HG03439 (cell line): ENCODE data around the gene LY6G6F.
"Not testable (repeated sequence)": the region's sequence is repeated elsewhere in the genome, so short reads cannot be mapped to it uniquely, and the experiment has no call there.

Source experiments
- ATAC-seq: cut with Tn5 transposase; IDR thresholded peaks from one replicate; pipeline ENCODE4 v1.9.1; 2021; ENCODE audit warnings: mild to moderate bottlenecking, moderate library complexity; ENCODE audit not compliant: unreplicated experiment

Gene LY6G6F

GRCh38 chr6:31701666-31702404, 4.8 kb upstream of the LY6G6F start:
- no peak for ATAC-seq

GRCh38 chr6:31702405-31702818, 4.3 kb upstream of the LY6G6F start:
- no peak for ATAC-seq

- peak; percentile 79 for ATAC-seq
These were observed 3.6 kb upstream of the LY6G6F start, which contains the start of gene ABHD16A for GRCh38 chr6:31702819-31703716. TSS of gene ABHD16A (minus strand) at chr6:31703324. CDS start at chr6:31703281, 43 bp downstream.

- ATAC-seq: no peak
These were observed 735 bp upstream of the LY6G6F start for GRCh38 chr6:31705931-31706330.

- no peak for ATAC-seq
These were observed 1.0 kb downstream of the LY6G6F start for GRCh38 chr6:31707701-31708100.

GRCh38 chr6:31708224-31708623, 1.6 kb downstream of the LY6G6F start:
- ATAC-seq: no peak

- not testable (repeated sequence) for ATAC-seq
These were observed 2.5 kb downstream of the LY6G6F start for GRCh38 chr6:31709157-31709556.

GRCh38 chr6:31710523-31711219, 4.0 kb downstream of the LY6G6F start:
- no peak for ATAC-seq

GRCh38 chr6:31711233-31711632, 4.6 kb downstream of the LY6G6F start:
- ATAC-seq: no peak

GRCh38 chr6:31712296-31712695, 5.6 kb downstream of the LY6G6F start:
- no peak for ATAC-seq

- ATAC-seq: no peak
These were observed 6.8 kb downstream of the LY6G6F start for GRCh38 chr6:31713465-31713864.

- no peak for ATAC-seq
These were observed 7.5 kb downstream of the LY6G6F start for GRCh38 chr6:31713991-31714684.

- ATAC-seq: no peak
These were observed 8.6 kb downstream of the LY6G6F start, which contains the start of gene LY6G6D for GRCh38 chr6:31715022-31715958. TSS of gene LY6G6D (plus strand) at chr6:31715348. CDS start at chr6:31715356, 8 bp downstream.

GRCh38 chr6:31717499-31718222, 11.0 kb downstream of the LY6G6F start:
- no peak for ATAC-seq

- no peak for ATAC-seq
These were observed 11.6 kb downstream of the LY6G6F start for GRCh38 chr6:31718265-31718664.

GRCh38 chr6:31719001-31719400, 12.3 kb downstream of the LY6G6F start:
- no peak for ATAC-seq

GRCh38 chr6:31720196-31720770, 13.6 kb downstream of the LY6G6F start:
- no peak for ATAC-seq

- ATAC-seq: no peak
These were observed 14.8 kb downstream of the LY6G6F start, which contains the start of gene LY6G6C for GRCh38 chr6:31721351-31722020. TSS of gene LY6G6C (minus strand) at chr6:31721746. CDS start at chr6:31721679, 67 bp downstream.
